Measurements from ENCODE around the gene OR6S1.
"Not testable (repeated sequence)": the region's sequence is repeated elsewhere in the genome, so short reads cannot be mapped to it uniquely, and the experiment has no call there.

The OR6S1 gene

GRCh38 chr14:20628063-20628854, 13.2 kb downstream of the OR6S1 start:
- DNase-seq (ENCODE audit: extremely low spot score), result no peak
- POLR2A ChIA-PET, result interaction anchor here (0.9 to 1.6 kb wide), 3 partner anchors 54 to 63 kb away, joined by 3 to 9 read pairs (median 6); partner anchors contain the start of gene RNASE4
- TF ChIP-seq HDGF (IDR thresholded peaks at IDR 0.05; ENCODE audit: borderline replicate concordance), result no peak
- TF ChIP-seq LEF1 (IDR thresholded peaks at IDR 0.05; ENCODE audit: borderline replicate concordance), result no peak
- no peak for TF ChIP-seq ARNT (IDR thresholded peaks at IDR 0.05)
- no peak for TF ChIP-seq L3MBTL2 (conservative IDR thresholded peaks at IDR 0.05)
- CTCF ChIA-PET, result interaction anchor here (0.7 kb wide), 1 partner anchor 342 kb away, joined by 4 read pairs; no protein-coding TSS in a partner anchor

- TF ChIP-seq LEF1 (IDR thresholded peaks at IDR 0.05; ENCODE audit: borderline replicate concordance), result no peak
- TF ChIP-seq ELF4 (IDR thresholded peaks at IDR 0.05), result no peak
- TF ChIP-seq TARDBP (IDR thresholded peaks at IDR 0.05), result no peak
- no peak for TF ChIP-seq ZNF384 (IDR thresholded peaks at IDR 0.05)
- TF ChIP-seq FOXA1 (IDR thresholded peaks at IDR 0.05), result no peak
- no peak for TF ChIP-seq CTBP1 (IDR thresholded peaks at IDR 0.05; ENCODE audit: borderline replicate concordance)
- TF ChIP-seq SUZ12 (IDR thresholded peaks at IDR 0.05), result no peak
- TF ChIP-seq FOXK2 (IDR thresholded peaks at IDR 0.05), result no peak
Measured at GRCh38 chr14:20627346-20628027, 14.0 kb downstream of the OR6S1 start.

DNA sequence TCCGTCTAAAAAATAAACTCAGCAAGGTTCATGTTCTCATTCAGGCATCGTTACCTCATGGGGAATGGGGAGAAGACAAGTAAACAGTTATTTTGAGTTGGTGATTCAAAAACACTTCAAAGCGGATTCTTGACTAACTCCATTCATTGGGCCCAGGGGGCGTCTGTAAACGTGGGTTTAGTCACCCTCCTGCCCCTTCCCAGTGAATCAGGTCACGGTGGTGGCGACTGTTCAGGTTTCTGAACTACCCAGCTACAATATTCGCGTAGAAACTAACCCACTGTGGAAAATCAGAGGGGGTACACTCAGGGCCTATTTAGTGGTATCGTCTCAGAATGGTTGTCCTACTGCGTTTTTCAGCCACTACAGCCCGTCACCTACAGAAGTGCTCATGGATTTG, 15.2 kb downstream of the OR6S1 start:
- POLR2A ChIA-PET, result no interaction called here
- TF ChIP-seq NFRKB (IDR thresholded peaks at IDR 0.05), result no peak
- no peak for TF ChIP-seq FOXM1 (IDR thresholded peaks at IDR 0.05; ENCODE audit: borderline replicate concordance)
- TF ChIP-seq L3MBTL2 (conservative IDR thresholded peaks at IDR 0.05), result no peak
- TF ChIP-seq FOXA1 (IDR thresholded peaks at IDR 0.05), result no peak
- no peak for DNase-seq (ENCODE audit: extremely low spot score)
- CTCF ChIA-PET, result interaction anchor here (0.6 kb wide), 1 partner anchor 28 kb away, joined by 3 read pairs; no protein-coding TSS in a partner anchor

More at GRCh38 chr14:20627346-20628027, 14.0 kb downstream of the OR6S1 start:
- DNase-seq (ENCODE audit: extremely low spot score), result no peak
- CTCF ChIA-PET, result no interaction called here
- POLR2A ChIA-PET, result interaction anchor here (0.9 to 1.6 kb wide), 3 partner anchors 54 to 63 kb away, joined by 3 to 9 read pairs (median 6); partner anchors contain the start of gene RNASE4

- CTCF ChIA-PET, result no interaction called here
- TF ChIP-seq TARDBP (IDR thresholded peaks at IDR 0.05) (no peak), CTBP1 (IDR thresholded peaks at IDR 0.05; ENCODE audit: borderline replicate concordance) (peak; percentile 60), L3MBTL2 (conservative IDR thresholded peaks at IDR 0.05) (peak; percentile 58)
- POLR2A ChIA-PET, result interaction anchor here (2.1 to 4.0 kb wide), 2 partner anchors 11 to 58 kb away, joined by 7 to 36 read pairs; partner anchors contain the start of gene RNASE4
- DNase-seq (ENCODE audit: extremely low spot score), result peak; percentile 48
Measured at GRCh38 chr14:20624495-20625070, 16.9 kb downstream of the OR6S1 start.

DNA sequence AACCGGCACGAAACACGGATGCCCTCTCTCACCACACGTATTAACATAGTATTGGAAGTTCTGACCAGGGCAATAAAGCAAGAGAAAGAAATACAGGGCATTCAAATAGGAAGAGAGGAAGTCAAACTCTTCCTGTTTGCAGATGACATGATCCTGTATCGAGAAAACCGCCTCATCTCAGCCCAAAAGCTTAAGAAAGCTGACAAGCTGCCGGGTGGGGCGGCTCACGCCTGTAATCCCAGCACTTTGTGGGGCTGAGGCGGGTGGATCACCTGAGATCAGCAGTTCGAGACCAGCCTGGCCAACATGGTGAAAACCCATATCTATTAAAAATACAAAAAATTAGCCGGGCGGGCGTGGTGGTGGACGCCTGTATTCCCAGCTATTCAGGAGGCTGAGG, 17.7 kb downstream of the OR6S1 start:
- ChIA-PET CTCF (interaction anchor here (0.6 kb wide), 1 partner anchor 34 kb away, joined by 5 read pairs; no protein-coding TSS in a partner anchor), POLR2A (interaction anchor here (2.1 to 4.0 kb wide), 2 partner anchors 10 to 59 kb away, joined by 7 to 36 read pairs; partner anchors contain the start of gene RNASE4)
- no peak for TF ChIP-seq FOXK2 (IDR thresholded peaks at IDR 0.05)
- TF ChIP-seq LEF1 (IDR thresholded peaks at IDR 0.05; ENCODE audit: borderline replicate concordance), result no peak
- TF ChIP-seq FOXM1 (IDR thresholded peaks at IDR 0.05; ENCODE audit: borderline replicate concordance), result no peak
- no peak for TF ChIP-seq L3MBTL2 (conservative IDR thresholded peaks at IDR 0.05)
- no peak for TF ChIP-seq BHLHE40 (IDR thresholded peaks at IDR 0.05; ENCODE audit: borderline replicate concordance)
- TF ChIP-seq SP1 (IDR thresholded peaks at IDR 0.05), result no peak
- TF ChIP-seq ELF4 (IDR thresholded peaks at IDR 0.05), result no peak
- TF ChIP-seq ARNT (IDR thresholded peaks at IDR 0.05), result no peak
- DNase-seq (ENCODE audit: extremely low spot score), result no peak

- no peak for DNase-seq (ENCODE audit: extremely low spot score)
- no peak for TF ChIP-seq NFRKB (IDR thresholded peaks at IDR 0.05)
- TF ChIP-seq CTBP1 (IDR thresholded peaks at IDR 0.05; ENCODE audit: borderline replicate concordance), result no peak
- no peak for TF ChIP-seq FOXA1 (IDR thresholded peaks at IDR 0.05)
- no peak for TF ChIP-seq SUZ12 (IDR thresholded peaks at IDR 0.05)
- no peak for TF ChIP-seq TARDBP (IDR thresholded peaks at IDR 0.05)
- no peak for TF ChIP-seq ELF4 (IDR thresholded peaks at IDR 0.05)
- TF ChIP-seq FOXM1 (IDR thresholded peaks at IDR 0.05; ENCODE audit: borderline replicate concordance), result no peak
- TF ChIP-seq L3MBTL2 (conservative IDR thresholded peaks at IDR 0.05), result no peak
- ChIA-PET CTCF (no interaction called here), POLR2A (interaction anchor here (2.1 to 4.0 kb wide), 2 partner anchors 9 to 60 kb away, joined by 7 to 36 read pairs; partner anchors contain the start of gene RNASE4)
Measured at GRCh38 chr14:20622816-20623291, 18.6 kb downstream of the OR6S1 start.

DNA sequence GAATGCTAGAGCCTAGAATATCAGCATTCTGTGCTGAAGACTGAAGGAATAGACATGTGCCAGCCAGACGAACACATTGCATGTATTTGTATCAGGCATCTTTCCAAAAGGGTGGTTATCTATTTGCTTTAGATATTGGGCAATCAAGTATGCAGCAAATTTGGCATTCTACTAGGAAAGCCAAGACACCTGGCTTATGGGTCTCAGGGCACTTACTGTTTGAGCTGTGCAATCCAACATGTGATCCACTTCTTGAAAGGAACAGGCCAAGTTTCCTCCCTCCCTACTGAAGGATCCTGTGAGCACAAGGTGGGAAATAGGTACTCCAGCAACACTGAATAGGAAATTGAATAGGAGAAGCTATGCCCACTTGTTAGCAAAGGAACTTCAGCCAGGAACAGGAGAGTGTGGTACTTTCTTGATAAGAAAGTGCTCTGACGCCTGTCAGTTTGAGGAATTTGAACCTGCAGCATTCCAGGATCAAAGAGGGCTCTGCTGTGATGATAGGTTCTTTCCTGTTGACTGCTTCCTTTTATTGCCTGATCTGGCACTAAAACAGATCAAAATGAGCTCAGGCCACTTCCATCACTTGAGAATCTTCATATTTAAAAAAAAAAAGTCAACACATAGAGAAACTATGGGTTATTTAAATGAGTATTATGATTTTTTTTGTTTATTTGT, 20.6 kb downstream of the OR6S1 start:
- POLR2A ChIA-PET, result interaction anchor here (1.5 to 4.0 kb wide), 2 partner anchors 10 to 62 kb away, joined by 4 to 36 read pairs; partner anchors contain the start of gene RNASE4
- TF ChIP-seq FOXA1 (IDR thresholded peaks at IDR 0.05) (no peak), CTBP1 (IDR thresholded peaks at IDR 0.05; ENCODE audit: borderline replicate concordance) (no peak), SP1 (IDR thresholded peaks at IDR 0.05) (no peak)
- DNase-seq (ENCODE audit: extremely low spot score), result no peak
- CTCF ChIA-PET, result no interaction called here

DNA sequence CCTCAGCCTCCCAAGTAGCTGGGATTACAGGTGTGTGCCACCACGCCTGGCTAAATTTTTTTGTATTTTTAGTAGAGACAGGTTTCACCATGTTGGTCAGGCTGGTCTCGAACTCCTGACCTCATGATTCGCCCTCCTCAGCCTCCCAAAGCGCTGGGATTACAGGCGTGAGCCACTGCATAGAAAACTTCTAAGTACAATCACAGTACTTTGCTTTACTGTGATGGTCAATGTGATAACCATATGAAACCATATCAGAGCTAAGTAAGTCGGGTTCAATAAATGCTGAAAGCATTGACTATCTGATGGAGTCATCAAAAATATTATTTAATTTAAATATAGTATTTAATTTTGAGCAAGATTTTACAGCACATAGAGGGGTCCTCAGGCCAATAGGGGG, 21.8 kb downstream of the OR6S1 start:
- POLR2A ChIA-PET, result interaction anchor here (1.5 kb wide), 1 partner anchor 11 kb away, joined by 4 read pairs; no protein-coding TSS in a partner anchor
- CTCF ChIA-PET; DNase-seq (ENCODE audit: extremely low spot score): not testable (repeated sequence)

Measured in HEK293T (cell line).